Measurements from ENCODE around the gene BEX4. TPM values are rescaled to one million over a fixed set of nuclear protein-coding genes. Genes with fewer than 3 reads are reported as not detected.
"Not testable (repeated sequence)": the region's sequence is repeated elsewhere in the genome, so short reads cannot be mapped to it uniquely, and the experiment has no call there.

The BEX4 gene
- total RNA-seq: 10 to 100 TPM; 23.3 to 25.6 TPM

- Mint-ChIP-seq H3K36me3 (no peaks in the 10 kb centered on the region), H3K4me1 (peaks cover 9% of the 10 kb centered on the region)
- peak; percentile 93 for ATAC-seq (ENCODE audit: low read depth)
Measured at GRCh38 chrX:103214870-103215424, at the start of gene BEX4. TSS of gene BEX4 (plus strand) at chrX:103215108. CDS start at chrX:103216154, 1,046 bp downstream.

GRCh38 chrX:103170216-103170615 is 44.7 kb upstream of the BEX4 start:
- no peak for DNase-seq
- Mint-ChIP-seq H3K36me3 (no peaks in the 10 kb centered on the region), H3K4me3 (no peak overlapping the region), H3K4me1 (no peaks in the 10 kb centered on the region), H3K9me3 (no peaks in the 10 kb centered on the region), H3K27me3 (no peaks in the 10 kb centered on the region), H3K27ac (no peak overlapping the region)
- POLR2A ChIA-PET: no interaction called here
- no peak for ATAC-seq (ENCODE audit: low read depth)

More at GRCh38 chrX:103214870-103215424, at the start of gene BEX4:
- DNase-seq: peak; percentile 83
- H3K4me3 Mint-ChIP-seq: peak within 1 kb of the TSS; percentile 85
- H3K9me3 Mint-ChIP-seq: no peaks in the 10 kb centered on the region
- POLR2A ChIA-PET: interaction anchor here (1.6 kb wide), 1 partner anchor 40 kb away, joined by 4 read pairs; the partner anchor contains the start of gene TCEAL8
- peak within 1 kb of the TSS; percentile 91 for H3K27ac Mint-ChIP-seq
- no peaks in the 10 kb centered on the region for H3K27me3 Mint-ChIP-seq

GRCh38 chrX:103171353-103171752 is 43.6 kb upstream of the BEX4 start:
- no peaks in the 10 kb centered on the region for H3K4me1 Mint-ChIP-seq
- no peak overlapping the region for H3K27ac Mint-ChIP-seq
- H3K27me3 Mint-ChIP-seq: peaks cover 6% of the 10 kb centered on the region

GRCh38 chrX:103175256-103175655 is 39.7 kb upstream of the BEX4 start:
- DNase-seq; H3K36me3 Mint-ChIP-seq; ATAC-seq (ENCODE audit: low read depth); POLR2A ChIA-PET; H3K4me1 Mint-ChIP-seq; H3K27ac Mint-ChIP-seq; H3K4me3 Mint-ChIP-seq; H3K9me3 Mint-ChIP-seq; H3K27me3 Mint-ChIP-seq: not testable (repeated sequence)

More at GRCh38 chrX:103171353-103171752, 43.6 kb upstream of the BEX4 start:
- ATAC-seq (ENCODE audit: low read depth) (no peak), DNase-seq (no peak)
- Mint-ChIP-seq H3K4me3 (no peak overlapping the region), H3K9me3 (no peaks in the 10 kb centered on the region), H3K36me3 (no peaks in the 10 kb centered on the region)
- POLR2A ChIA-PET: no interaction called here

- H3K4me1 Mint-ChIP-seq: no peaks in the 10 kb centered on the region
- no peaks in the 10 kb centered on the region for H3K36me3 Mint-ChIP-seq
- H3K27me3 Mint-ChIP-seq: peaks cover 6% of the 10 kb centered on the region
- H3K9me3 Mint-ChIP-seq: no peaks in the 10 kb centered on the region
- POLR2A ChIA-PET: no interaction called here
- DNase-seq (peak; percentile 59), ATAC-seq (ENCODE audit: low read depth) (no peak)
- H3K27ac Mint-ChIP-seq: no peak overlapping the region
- H3K4me3 Mint-ChIP-seq: peak overlapping the region; percentile 52
Measured at GRCh38 chrX:103175944-103176753, 38.8 kb upstream of the BEX4 start.

- Mint-ChIP-seq H3K4me1 (no peaks in the 10 kb centered on the region), H3K4me3 (no peak overlapping the region), H3K36me3 (no peaks in the 10 kb centered on the region), H3K27ac (no peak overlapping the region), H3K9me3 (no peaks in the 10 kb centered on the region), H3K27me3 (peaks cover 6% of the 10 kb centered on the region)
- POLR2A ChIA-PET: no interaction called here
- no peak for DNase-seq
- no peak for ATAC-seq (ENCODE audit: low read depth)
Measured at GRCh38 chrX:103177556-103177955, 37.4 kb upstream of the BEX4 start.

GRCh38 chrX:103183912-103184311 is 31.0 kb upstream of the BEX4 start:
- H3K9me3 Mint-ChIP-seq: no peaks in the 10 kb centered on the region
- H3K27me3 Mint-ChIP-seq: peaks cover 12% of the 10 kb centered on the region
- H3K4me3 Mint-ChIP-seq: no peak overlapping the region
- DNase-seq (no peak), ATAC-seq (ENCODE audit: low read depth) (no peak)
- POLR2A ChIA-PET: no interaction called here
- H3K27ac Mint-ChIP-seq: no peak overlapping the region
- H3K36me3 Mint-ChIP-seq: no peaks in the 10 kb centered on the region
- no peaks in the 10 kb centered on the region for H3K4me1 Mint-ChIP-seq

- DNase-seq (no peak), ATAC-seq (ENCODE audit: low read depth) (no peak)
- Mint-ChIP-seq H3K9me3 (no peaks in the 10 kb centered on the region), H3K4me3 (no peak overlapping the region), H3K27ac (no peak overlapping the region), H3K36me3 (no peaks in the 10 kb centered on the region), H3K4me1 (no peaks in the 10 kb centered on the region), H3K27me3 (peaks cover 14% of the 10 kb centered on the region)
- POLR2A ChIA-PET: no interaction called here
Measured at GRCh38 chrX:103187953-103188475, 26.9 kb upstream of the BEX4 start.

GRCh38 chrX:103197721-103198306 is 17.1 kb upstream of the BEX4 start:
- Mint-ChIP-seq H3K27ac (no peak overlapping the region), H3K27me3 (no peaks in the 10 kb centered on the region), H3K9me3 (no peaks in the 10 kb centered on the region), H3K4me3 (no peak overlapping the region), H3K4me1 (peaks cover 1% of the 10 kb centered on the region), H3K36me3 (peaks cover 2% of the 10 kb centered on the region)
- POLR2A ChIA-PET: no interaction called here
- ATAC-seq (ENCODE audit: low read depth) (no peak), DNase-seq (no peak)

- H3K27me3 Mint-ChIP-seq; H3K36me3 Mint-ChIP-seq; H3K4me1 Mint-ChIP-seq; ATAC-seq (ENCODE audit: low read depth); DNase-seq; H3K27ac Mint-ChIP-seq; H3K9me3 Mint-ChIP-seq; POLR2A ChIA-PET; H3K4me3 Mint-ChIP-seq: not testable (repeated sequence)
Measured at GRCh38 chrX:103198668-103199067, 16.2 kb upstream of the BEX4 start.

- H3K4me1 Mint-ChIP-seq: peaks cover 1% of the 10 kb centered on the region
- no peak for ATAC-seq (ENCODE audit: low read depth)
- peaks cover 7% of the 10 kb centered on the region for H3K27me3 Mint-ChIP-seq
- H3K9me3 Mint-ChIP-seq: no peaks in the 10 kb centered on the region
- H3K36me3 Mint-ChIP-seq: peaks cover 2% of the 10 kb centered on the region
- no peak for DNase-seq
- H3K27ac Mint-ChIP-seq: no peak overlapping the region
- POLR2A ChIA-PET: no interaction called here
- H3K4me3 Mint-ChIP-seq: no peak overlapping the region
Measured at GRCh38 chrX:103201041-103201440, 13.9 kb upstream of the BEX4 start.

- no peak for DNase-seq
- POLR2A ChIA-PET: no interaction called here
- Mint-ChIP-seq H3K36me3 (no peaks in the 10 kb centered on the region), H3K9me3 (no peaks in the 10 kb centered on the region), H3K4me1 (peaks cover 4% of the 10 kb centered on the region), H3K4me3 (no peak overlapping the region), H3K27me3 (peaks cover 13% of the 10 kb centered on the region), H3K27ac (no peak overlapping the region)
- ATAC-seq (ENCODE audit: low read depth): no peak
Measured at GRCh38 chrX:103210056-103210455, 4.9 kb upstream of the BEX4 start.

- Mint-ChIP-seq H3K4me3 (no peak overlapping the region), H3K27ac (no peak overlapping the region), H3K36me3 (no peaks in the 10 kb centered on the region), H3K4me1 (peaks cover 8% of the 10 kb centered on the region), H3K9me3 (no peaks in the 10 kb centered on the region), H3K27me3 (peaks cover 6% of the 10 kb centered on the region)
- POLR2A ChIA-PET: no interaction called here
- DNase-seq: no peak
- ATAC-seq (ENCODE audit: low read depth): no peak
Measured at GRCh38 chrX:103211012-103211715, 3.7 kb upstream of the BEX4 start.

Measured in activated naive CD8-positive, alpha-beta T cell treated with anti-CD3 and anti-CD28 coated beads, Interleukin-2, amount 10 ng/mL, durations not matched to agents 7 days and 5 days (primary cell).